Thyroid gland (tissue), 4 donors: ENCODE results near the gene FMNL3. TPM values are rescaled to one million over a fixed set of nuclear protein-coding genes. Genes with fewer than 3 reads are reported as not detected.

Experiments
- DNase-seq, 2 donors: peaks; one replicate each; pipeline ENCODE4 v3.0.0-alpha.2; 2019
- H3K27ac ChIP-seq, 3 donors: fragments of 200-600 bp; sonication (generic); 1 replicate in 2 of 3; 2 replicates in 1 of 3; pipeline ENCODE4 v1.5.1; 2016 to 2019; ENCODE audit warnings: mild to moderate bottlenecking in 1 of 3, moderate library complexity in 1 of 3
- H3K27me3 ChIP-seq: fragments of 200-600 bp; sonication (generic); one replicate; pipeline ENCODE4 v1.5.1; 2019
- H3K36me3 ChIP-seq, 2 donors: fragments of 200-600 bp; sonication (generic); one replicate each; pipeline ENCODE4 v1.5.1; 2016 to 2019
- H3K4me1 ChIP-seq, 2 donors: fragments of 200-600 bp; sonication (generic); one replicate each; pipeline ENCODE4 v1.5.1; 2017 to 2019
- H3K4me3 ChIP-seq, 3 donors: fragments of 200-600 bp; sonication (generic); replicated peaks in 1 of 3; 1 replicate in 2 of 3; 2 replicates in 1 of 3; pipeline ENCODE4 v1.5.1; 2016; ENCODE audit warnings: mild to moderate bottlenecking in 1 of 3
- H3K9me3 ChIP-seq: fragments of 200-600 bp; sonication (generic); one replicate; pipeline ENCODE4 v1.5.1; 2017
- CTCF ChIP-seq, 6 experiments: fragments of 200-600 bp in 3 of 6; fragments of 450-650 bp in 3 of 6; sonication (generic) in 3 of 6; IDR thresholded peaks; one replicate each; pipeline ENCODE4 v1.5.1; 2016 to 2019; ENCODE audit warnings: antibody characterized with exemption in 6 of 6, mild to moderate bottlenecking in 2 of 6, inconsistent platforms in 1 of 6, moderate library complexity in 1 of 6
- POLR2A ChIP-seq, 2 donors: fragments of 450-650 bp; IDR thresholded peaks; one replicate each; pipeline ENCODE4 v1.6.1; 2017; ENCODE audit warnings: antibody characterized with exemption in 2 of 2, mild to moderate bottlenecking in 2 of 2, moderate library complexity in 1 of 2
- WGBS, 2 donors: methylation state at CpG; one replicate each; pipeline ENCODE4 v1.1.5; 2017; 5-methylcytosine and 5-hydroxymethylcytosine counted together
- intact Hi-C: fragments of 100-400 bp; cut with DNase I; formaldehyde crosslinking; loops from one replicate; pipeline ENCODE4 v1.15.1; 2023
- small RNA-seq: library from RNA; depleted of rRNA; stranded (forward); fragments of <200 nt; gene quantifications from one replicate; pipeline ENCODE3, GENCODE V24; 2016
- total RNA-seq, 4 donors: library from RNA; depleted of rRNA; stranded (reverse); fragments of >200 nt; gene quantifications; one replicate each; pipeline ENCODE4 v1.2.3, GENCODE V29; 2016

The FMNL3 gene
- total RNA-seq, 4 donors from 2014 or later: 30.9 to 41.8 (median 35.1) TPM

- no peaks in the 10 kb centered on the region for H3K36me3 ChIP-seq
- DNase-seq: no peak
- H3K9me3 ChIP-seq: no peaks in the 10 kb centered on the region
- WGBS, 2 donors: 84 to 87% methylated on average over 10 of the region's 10 CpGs
- H3K27me3 ChIP-seq: no peaks in the 10 kb centered on the region
- no peak overlapping the region for H3K4me3 ChIP-seq
- H3K27ac ChIP-seq: no peak overlapping the region
- intact Hi-C loops: no loop called here
- TF ChIP-seq POLR2A (IDR thresholded peaks at IDR 0.05) (no peak), CTCF (IDR thresholded peaks at IDR 0.05) (no peak)
- H3K4me1 ChIP-seq: no peaks in the 10 kb centered on the region
Observed at GRCh38 chr12:49598527-49598926, 108.7 kb downstream of the FMNL3 start.

- WGBS, 2 donors: 69 to 77% methylated on average over 4 of the region's 4 CpGs
- Histone ChIP-seq H3K9me3 (no peaks in the 10 kb centered on the region), H3K27ac (no peak overlapping the region), H3K36me3 (peaks cover 0 to 3% of the 10 kb centered on the region in 2 donors), H3K27me3 (no peaks in the 10 kb centered on the region), H3K4me1 (no peaks in the 10 kb centered on the region), H3K4me3 (no peak overlapping the region)
- DNase-seq: no peak
- intact Hi-C loops: no loop called here
- no peak for TF ChIP-seq CTCF (IDR thresholded peaks at IDR 0.05)
- TF ChIP-seq POLR2A (IDR thresholded peaks at IDR 0.05): no peak
Observed at GRCh38 chr12:49588721-49589516, 118.3 kb downstream of the FMNL3 start.

GRCh38 chr12:49588281-49588680, 118.9 kb downstream of the FMNL3 start:
- Histone ChIP-seq H3K4me1 (peaks cover under 1 to 2% of the 10 kb centered on the region in 2 donors), H3K36me3 (peaks cover 0 to 3% of the 10 kb centered on the region in 2 donors), H3K27ac (no peak overlapping the region), H3K4me3 (no peak overlapping the region), H3K9me3 (no peaks in the 10 kb centered on the region), H3K27me3 (no peaks in the 10 kb centered on the region)
- no peak for DNase-seq
- WGBS, 2 donors: 81 to 92% methylated on average over 6 to 7 of the region's 7 CpGs
- intact Hi-C loops: no loop called here
- TF ChIP-seq CTCF (IDR thresholded peaks at IDR 0.05) (no peak), POLR2A (IDR thresholded peaks at IDR 0.05) (no peak)

- intact Hi-C loops: no loop called here
- Histone ChIP-seq H3K27me3 (no peaks in the 10 kb centered on the region), H3K9me3 (no peaks in the 10 kb centered on the region), H3K4me3 (no peak overlapping the region), H3K36me3 (peaks cover 0 to 3% of the 10 kb centered on the region in 2 donors), H3K27ac (no peak overlapping the region), H3K4me1 (peaks cover 9 to 10% of the 10 kb centered on the region in 2 donors)
- TF ChIP-seq CTCF (IDR thresholded peaks at IDR 0.05) (no peak), POLR2A (IDR thresholded peaks at IDR 0.05) (no peak)
- 81 to 84% methylated on average over 11 of the region's 11 CpGs for WGBS, 2 donors
- no peak for DNase-seq
Observed at GRCh38 chr12:49587174-49587908, 119.9 kb downstream of the FMNL3 start.

Small RNA genes within 50 kb of the gene (small RNA-seq; reads per million reads assigned to genes)
- gene AC020612.2: not detected
- not detected for gene HIGD1AP9
- gene POLR2KP1: not detected
- not detected for gene RNU6-834P

Other genes with a start within 250 kb of the FMNL3 start
- gene KCNH3, start 168.4 kb downstream of the FMNL3 start, total RNA-seq: 1 to 10 TPM in 2 of 4 donors, under 1 TPM in 1, not detected in 1; 0.94 to 2.2 (median 2.1) TPM
- gene MCRS1, start 139.3 kb downstream of the FMNL3 start, total RNA-seq: 100 to 1,000 TPM in 1 of 4 donors, 10 to 100 TPM in 3; 56.7 to 111 (median 69.2) TPM
- 1 to 10 TPM; 1.1 to 2.1 (median 1.4) TPM for gene FAM186B, start 101.8 kb downstream of the FMNL3 start, total RNA-seq
- 10 to 100 TPM; 29.5 to 39.7 (median 34.4) TPM for gene PRPF40B, start 83.8 kb downstream of the FMNL3 start, total RNA-seq
- gene TMBIM6, start 34.2 kb upstream of the FMNL3 start, total RNA-seq: 1,000 to 10,000 TPM in 1 of 4 donors, 100 to 1,000 TPM in 3; 745 to 1,019 (median 804) TPM
- gene NCKAP5L, start 121.0 kb upstream of the FMNL3 start, total RNA-seq: 10 to 100 TPM; 14.1 to 33.7 (median 16.3) TPM
- gene BCDIN3D, start 135.7 kb upstream of the FMNL3 start, total RNA-seq: 1 to 10 TPM; 3.9 to 6.1 (median 4.1) TPM
- gene FAIM2, start 196.5 kb upstream of the FMNL3 start, total RNA-seq: 1 to 10 TPM in 1 of 4 donors, under 1 TPM in 2, not detected in 1; 0.13 to 3.0 (median 0.33) TPM
- gene AQP2, start 243.3 kb upstream of the FMNL3 start, total RNA-seq: under 1 TPM in 1 of 4 donors, not detected in 3; 0.67 TPM